ENCODE results near the gene CRTC3.
A peak's percentile ranks its signal among the peaks of the same experiment; 100 is the strongest.

The CRTC3 gene

GRCh38 chr15:90595763-90596155, 66.0 kb downstream of the CRTC3 start:
- DNase-seq (ENCODE audit: low spot score): no peak

- no peak for DNase-seq (ENCODE audit: low spot score)
These were observed 67.2 kb downstream of the CRTC3 start for GRCh38 chr15:90596943-90597342.

GRCh38 chr15:90597577-90597976, 67.9 kb downstream of the CRTC3 start:
- DNase-seq (ENCODE audit: low spot score): no peak

GRCh38 chr15:90598031-90598577, 68.4 kb downstream of the CRTC3 start:
- no peak for DNase-seq (ENCODE audit: low spot score)

GRCh38 chr15:90598679-90599078, 69.0 kb downstream of the CRTC3 start:
- no peak for DNase-seq (ENCODE audit: low spot score)

- DNase-seq (ENCODE audit: low spot score): no peak
These were observed 69.4 kb downstream of the CRTC3 start for GRCh38 chr15:90599116-90599515.

GRCh38 chr15:90599644-90600043, 69.9 kb downstream of the CRTC3 start:
- no peak for DNase-seq (ENCODE audit: low spot score)

GRCh38 chr15:90600954-90601353, 71.2 kb downstream of the CRTC3 start:
- DNase-seq (ENCODE audit: low spot score): no peak

- no peak for DNase-seq (ENCODE audit: low spot score)
These were observed 74.2 kb downstream of the CRTC3 start for GRCh38 chr15:90603893-90604292.

GRCh38 chr15:90606641-90607040, 76.9 kb downstream of the CRTC3 start:
- DNase-seq (ENCODE audit: low spot score): no peak

- DNase-seq (ENCODE audit: low spot score): no peak
These were observed 77.6 kb downstream of the CRTC3 start for GRCh38 chr15:90607361-90607760.

- no peak for DNase-seq (ENCODE audit: low spot score)
These were observed 79.8 kb downstream of the CRTC3 start for GRCh38 chr15:90609242-90610180.

- DNase-seq (ENCODE audit: low spot score): no peak
These were observed 80.5 kb downstream of the CRTC3 start for GRCh38 chr15:90610190-90610589.

- DNase-seq (ENCODE audit: low spot score): no peak
These were observed 81.4 kb downstream of the CRTC3 start for GRCh38 chr15:90611157-90611556.

GRCh38 chr15:90617171-90617570, 87.4 kb downstream of the CRTC3 start:
- no peak for DNase-seq (ENCODE audit: low spot score)

GRCh38 chr15:90617668-90618097, 88.0 kb downstream of the CRTC3 start:
- DNase-seq (ENCODE audit: low spot score): no peak

GRCh38 chr15:90618330-90619125, 88.8 kb downstream of the CRTC3 start:
- DNase-seq (ENCODE audit: low spot score): peak; percentile 36

GRCh38 chr15:90619468-90619867, 89.7 kb downstream of the CRTC3 start:
- no peak for DNase-seq (ENCODE audit: low spot score)

- no peak for DNase-seq (ENCODE audit: low spot score)
These were observed 90.2 kb downstream of the CRTC3 start for GRCh38 chr15:90619939-90620338.

- DNase-seq (ENCODE audit: low spot score): no peak
These were observed 90.8 kb downstream of the CRTC3 start for GRCh38 chr15:90620379-90621067.

GRCh38 chr15:90623854-90624253, 94.1 kb downstream of the CRTC3 start:
- DNase-seq (ENCODE audit: low spot score): peak; percentile 44

All from cerebellar cortex (tissue), 1 donor.